Bone marrow (tissue), 2 donors: ENCODE results near the gene RERE.
"Not testable (repeated sequence)": the region's sequence is repeated elsewhere in the genome, so short reads cannot be mapped to it uniquely, and the experiment has no call there.

Experiments used
- DNase-seq, 2 donors: peaks; one replicate each; lab custom pipeline; 2025; lab: John Stamatoyannopoulos, UW

Gene RERE

DNA sequence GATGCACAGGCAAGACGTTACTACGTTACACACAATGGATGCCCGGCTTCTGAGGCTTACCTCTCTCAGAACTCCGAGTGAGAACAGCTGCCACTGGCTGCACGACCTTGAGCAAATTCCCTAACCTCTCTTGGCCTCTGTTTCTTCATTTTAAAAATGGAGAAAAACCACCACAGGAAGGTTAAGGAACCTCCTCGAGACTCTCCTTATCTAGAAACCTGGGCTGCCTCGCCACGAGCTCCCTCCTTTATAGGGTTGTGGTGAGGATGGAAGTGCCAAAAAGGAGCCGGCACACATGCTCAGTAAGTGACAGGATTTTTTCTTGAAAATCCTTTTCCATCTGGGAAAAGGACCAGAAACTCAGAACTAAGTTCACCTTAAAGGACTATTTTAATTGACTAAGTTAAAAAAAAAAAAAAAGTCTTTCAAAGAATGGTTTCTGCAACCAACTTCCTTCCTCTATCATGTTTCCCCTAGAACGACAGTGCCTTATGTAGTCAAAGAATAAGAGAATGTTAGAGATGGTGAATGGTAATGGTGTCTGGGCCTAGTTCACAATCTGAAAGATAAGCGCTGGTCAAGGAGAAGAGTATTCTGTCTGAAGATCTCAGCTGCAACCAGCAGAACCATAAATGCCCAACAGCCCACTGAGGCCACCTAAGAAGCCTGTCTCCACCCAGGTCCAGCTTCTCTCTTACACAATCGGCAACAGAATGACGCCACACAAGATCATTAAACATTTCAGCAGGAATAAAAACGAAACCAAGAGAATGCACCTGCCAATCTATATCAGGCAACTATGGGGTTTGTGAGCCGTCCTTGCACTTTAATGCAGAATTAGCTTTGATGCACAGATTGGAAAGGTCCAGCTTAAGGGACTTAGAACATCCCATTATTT lies 434.6 kb downstream of the RERE start:
- peak in 1 of 2 donors; percentile 48 for DNase-seq

DNA sequence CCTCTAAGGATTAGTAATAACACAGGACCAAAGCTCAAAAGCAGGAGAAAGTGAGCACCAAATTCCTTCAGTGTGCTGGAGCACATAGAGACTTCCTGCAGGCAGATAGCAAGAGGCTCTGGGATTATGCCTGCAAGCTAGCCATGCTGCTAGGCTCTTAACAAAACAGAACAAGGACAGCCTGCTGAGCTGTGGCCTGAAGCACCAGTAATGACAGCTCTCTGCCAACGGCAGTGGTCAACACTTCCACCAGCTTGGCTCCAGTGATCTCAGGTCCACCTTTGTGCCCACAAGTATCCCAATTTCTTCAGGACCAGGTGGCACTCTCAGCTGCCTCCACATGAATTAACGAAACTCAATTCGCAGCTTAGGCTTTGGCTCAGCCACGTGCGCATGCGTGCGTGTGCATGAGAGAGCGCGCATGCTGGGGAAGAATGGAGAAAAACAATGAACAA lies 435.4 kb downstream of the RERE start:
- DNase-seq: no peak

DNA sequence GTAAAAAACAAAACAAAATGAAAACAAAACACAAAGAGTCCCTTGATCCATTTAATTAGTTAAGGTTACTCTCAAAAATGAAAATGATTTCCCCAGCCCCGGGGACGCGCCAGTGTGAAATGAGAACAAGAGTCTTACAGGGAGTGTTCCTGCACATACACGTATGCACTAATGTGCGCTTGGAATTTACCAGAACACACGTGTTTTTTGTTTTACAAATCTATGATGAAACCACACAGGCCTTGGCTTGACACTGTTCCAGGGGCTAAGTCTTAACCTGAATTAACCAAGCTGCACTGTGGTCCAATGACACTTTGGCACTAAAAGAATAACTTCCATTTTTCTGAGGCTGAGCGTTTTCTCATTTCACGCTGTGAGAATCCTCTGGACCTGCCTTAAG lies 435.8 kb downstream of the RERE start:
- no peak for DNase-seq

DNA sequence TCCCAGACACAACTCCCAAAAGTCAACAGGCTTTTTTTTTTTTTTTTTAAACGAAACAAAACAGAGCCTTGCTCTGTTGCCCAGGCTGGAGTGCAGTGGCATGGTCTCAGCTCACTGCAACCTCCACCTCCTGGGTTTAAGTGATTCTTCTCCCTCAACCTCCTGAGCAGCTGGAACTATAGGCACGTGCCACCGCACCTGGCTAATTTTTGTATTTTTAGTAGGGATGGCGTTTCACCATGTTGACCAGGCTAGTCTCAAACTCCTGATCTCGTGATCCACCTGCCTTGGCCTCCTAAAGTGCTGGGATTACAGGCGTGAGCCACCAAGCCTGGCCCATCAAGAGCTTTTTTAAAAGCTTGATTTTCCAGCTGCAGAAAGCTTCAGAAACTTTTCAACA lies 437.1 kb downstream of the RERE start:
- DNase-seq: not testable (repeated sequence)

DNA sequence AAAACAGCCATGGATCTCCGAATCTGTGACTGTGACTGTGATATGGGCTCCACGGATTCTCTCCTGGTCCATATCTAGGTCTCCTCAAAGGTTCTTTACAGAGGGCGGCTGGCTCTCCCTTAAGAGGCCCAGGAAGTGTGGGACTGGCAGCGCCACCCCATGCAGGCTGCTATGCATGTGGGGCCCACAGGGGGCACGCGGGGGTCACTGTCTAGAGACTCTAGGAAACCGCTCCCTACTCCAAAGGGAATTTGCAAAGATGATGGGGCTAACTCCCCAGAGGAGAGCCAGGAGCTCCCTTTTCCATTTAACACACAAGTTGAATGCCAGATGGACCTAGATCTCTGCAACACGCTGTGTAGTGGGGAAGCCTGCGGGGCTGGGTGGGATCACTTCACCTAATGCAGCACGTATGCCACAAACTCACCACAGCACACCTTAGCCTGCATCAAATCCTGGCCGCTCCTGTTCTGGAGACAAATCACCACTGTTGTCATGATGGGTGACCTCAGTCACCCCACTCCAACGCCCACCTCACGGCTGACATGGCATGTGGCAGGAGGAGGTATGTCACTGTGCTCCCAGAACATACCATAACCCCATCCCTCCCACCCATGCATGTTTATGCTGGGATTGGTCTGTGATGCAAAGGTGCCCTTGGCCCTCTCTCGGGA lies 437.8 kb downstream of the RERE start:
- no peak for DNase-seq

DNA sequence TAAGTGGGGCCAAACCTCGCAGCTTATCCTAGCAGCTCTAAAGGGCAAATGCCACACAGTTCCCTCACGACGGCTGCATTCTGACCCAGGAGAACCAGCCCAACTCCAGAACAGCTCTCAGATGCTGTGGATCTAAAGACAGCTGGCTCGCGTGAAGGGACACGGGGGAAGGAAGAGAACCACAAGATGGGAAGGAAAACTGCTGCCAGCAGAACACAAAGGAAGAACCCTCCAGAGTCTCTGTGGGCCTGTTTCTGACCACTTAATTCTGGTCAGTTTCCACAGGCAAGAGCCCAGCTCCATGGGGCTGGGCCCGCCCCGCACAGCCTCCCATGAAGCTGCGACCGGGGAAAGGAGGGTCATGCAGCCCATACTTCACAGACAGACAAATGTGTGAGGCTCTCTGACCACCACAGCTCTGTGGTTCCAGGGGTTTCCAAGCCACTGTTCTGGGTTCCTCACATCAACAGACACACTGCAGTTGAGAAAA lies 438.4 kb downstream of the RERE start:
- no peak for DNase-seq

DNA sequence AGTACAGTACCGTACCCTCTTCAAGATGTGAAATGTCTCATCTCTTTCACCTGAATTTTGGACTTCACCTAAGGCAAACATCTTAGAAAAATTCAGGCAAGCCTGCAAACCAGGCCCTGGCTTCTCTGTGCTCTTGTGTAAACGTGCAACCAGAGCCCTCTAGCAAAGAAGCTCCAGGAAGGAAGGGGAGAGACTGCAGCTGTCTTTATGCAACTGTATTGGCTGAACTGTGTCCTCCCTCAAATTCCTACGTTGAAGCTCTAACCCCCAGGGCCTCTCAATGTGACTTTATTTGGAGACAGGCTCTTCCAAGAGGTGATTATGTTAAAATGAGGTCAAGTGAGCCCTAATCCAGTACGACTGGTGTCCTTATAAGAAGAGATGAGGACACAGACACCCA lies 439.3 kb downstream of the RERE start:
- DNase-seq: peak in 1 of 2 donors; percentile 34

DNA sequence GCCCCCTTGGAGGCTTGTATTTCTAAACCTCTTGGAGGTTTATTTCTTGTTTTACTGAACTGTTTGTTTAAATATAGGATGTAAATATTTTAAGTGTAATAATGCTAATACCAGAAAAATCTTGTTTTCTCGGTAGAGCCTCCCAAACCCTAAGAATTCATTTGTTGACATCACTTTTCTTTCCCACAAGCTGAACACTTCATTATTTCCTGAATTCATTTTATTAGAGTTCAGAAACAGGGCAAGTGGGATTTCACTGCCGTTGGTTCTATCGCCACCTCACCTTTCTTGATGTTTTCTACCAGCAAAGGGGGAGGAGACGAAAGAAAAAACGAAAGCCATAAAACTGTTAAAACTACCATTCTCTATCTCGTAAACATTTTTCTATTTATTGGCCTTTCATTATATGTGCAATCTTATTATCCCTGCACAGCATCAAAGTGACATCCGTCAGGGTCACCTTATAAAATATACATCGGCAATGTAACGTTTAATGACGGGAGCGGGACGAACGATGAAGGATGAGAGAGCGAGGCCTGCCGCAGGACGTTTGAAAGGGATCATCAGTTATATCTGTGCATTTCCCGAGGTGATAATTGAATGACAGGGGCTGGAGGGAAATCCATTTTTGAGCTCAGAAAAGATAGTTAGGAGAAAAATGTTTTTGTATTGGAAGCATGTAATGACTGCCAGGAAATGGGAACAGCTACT lies 440.0 kb downstream of the RERE start:
- DNase-seq: no peak

DNA sequence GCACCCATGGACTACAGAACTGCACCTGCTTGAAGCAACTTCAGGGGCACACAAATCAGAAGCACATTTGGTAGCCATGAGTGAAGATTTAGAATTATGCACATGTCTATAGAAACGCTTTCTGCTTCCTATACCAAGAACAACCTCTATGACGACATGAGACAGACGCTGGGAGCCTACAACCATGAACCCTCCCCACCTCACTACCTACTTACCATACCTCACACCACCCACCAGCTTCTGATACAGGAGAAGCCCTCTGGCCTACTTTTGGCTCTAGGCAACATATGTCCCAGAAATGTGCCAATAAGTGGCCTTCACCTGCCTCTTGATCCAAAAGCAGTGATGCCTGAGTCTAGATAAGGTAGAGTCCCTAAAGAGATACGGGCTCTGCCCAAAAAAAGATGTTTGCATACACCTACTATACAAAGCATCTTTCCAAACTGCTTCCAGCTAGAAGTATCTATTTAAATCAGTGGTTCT lies 441.0 kb downstream of the RERE start:
- DNase-seq: no peak

DNA sequence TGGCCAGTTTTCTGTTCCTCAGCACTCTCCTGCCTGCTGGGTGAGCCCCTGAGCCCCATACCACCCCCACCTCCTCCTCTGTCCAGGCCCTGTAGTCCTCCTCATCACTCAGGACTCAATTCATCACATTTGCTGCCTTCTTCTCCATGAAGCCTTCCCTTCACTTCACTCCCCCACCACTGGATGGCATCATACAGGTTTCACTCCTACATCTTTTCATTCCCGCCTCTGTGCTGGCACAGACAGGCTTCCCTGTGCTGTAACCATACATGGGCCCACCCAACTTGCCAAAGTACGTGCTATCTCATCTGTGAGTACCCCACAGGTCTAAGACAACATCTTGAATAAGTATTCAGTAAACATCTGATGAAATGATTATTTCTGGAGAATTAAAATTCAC lies 442.6 kb downstream of the RERE start:
- peak in 1 of 2 donors; percentile 8 for DNase-seq

DNA sequence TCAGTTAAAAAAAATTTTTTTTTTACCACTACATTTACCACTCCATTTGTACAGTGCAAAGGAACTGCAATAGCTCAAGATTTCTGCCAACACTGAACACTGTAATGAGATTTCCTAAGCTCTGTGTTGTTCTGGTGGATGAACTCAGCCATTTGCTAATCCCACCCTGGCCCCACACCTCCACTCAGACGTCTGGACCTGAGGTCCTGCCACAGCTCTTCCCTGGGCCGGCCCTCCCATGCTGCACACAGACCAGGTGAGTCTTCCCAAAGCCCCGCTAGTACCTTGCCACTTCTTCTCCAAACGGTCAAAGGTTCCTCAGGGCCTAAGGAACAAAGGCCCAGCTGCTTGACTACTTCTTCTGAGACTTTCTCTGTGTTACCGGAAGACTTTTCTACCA lies 443.1 kb downstream of the RERE start:
- no peak for DNase-seq

DNA sequence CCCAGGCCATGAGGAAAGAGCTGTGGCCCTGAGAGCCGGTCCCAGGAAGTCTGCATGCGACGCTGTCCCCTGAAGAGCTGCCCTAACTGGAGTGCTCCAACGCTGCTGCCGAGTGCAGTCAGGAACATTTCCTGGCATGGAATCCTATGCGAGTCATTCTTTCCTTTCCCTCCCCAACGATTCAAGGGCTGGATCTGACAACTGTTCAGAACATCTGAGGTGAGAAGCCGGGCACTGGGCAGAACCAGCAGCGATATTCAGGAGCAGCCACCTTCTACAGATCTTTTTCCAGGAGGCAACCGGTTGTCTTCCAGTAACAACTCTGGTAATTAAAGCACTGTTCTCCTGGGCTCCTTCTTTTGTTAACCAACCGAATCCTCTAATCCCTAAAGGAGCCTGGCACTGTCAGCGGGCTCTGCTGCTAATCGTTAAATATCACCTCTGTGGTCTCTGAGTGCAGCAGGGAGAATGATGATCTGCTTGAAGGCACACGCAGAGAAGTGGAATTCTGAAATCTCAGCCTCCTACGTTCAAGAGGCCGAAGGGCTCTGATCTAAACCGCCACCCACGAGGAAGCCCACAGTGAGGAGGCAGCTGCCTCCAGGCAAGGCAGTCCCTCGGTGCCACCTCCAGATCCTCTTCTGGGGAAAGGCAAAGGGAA lies 443.7 kb downstream of the RERE start:
- DNase-seq: no peak

DNA sequence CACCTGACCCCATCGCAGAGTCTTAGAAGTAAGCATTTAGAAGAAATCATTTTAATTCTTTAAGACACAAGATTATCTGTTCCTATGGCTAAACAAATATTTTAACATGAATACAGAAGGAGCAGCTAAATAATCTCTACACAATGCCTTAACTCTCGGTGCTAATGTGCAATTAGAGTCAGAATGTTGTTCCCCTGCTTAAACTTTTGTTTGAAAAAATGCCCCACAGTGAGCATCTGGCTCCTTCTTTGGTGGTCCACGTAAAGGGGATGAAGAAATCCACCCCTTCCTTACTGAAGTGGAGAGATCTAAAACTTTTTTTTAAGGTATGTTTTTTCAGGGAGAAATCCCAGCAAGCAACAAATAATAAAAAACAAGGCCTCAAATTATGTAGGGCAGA lies 444.3 kb downstream of the RERE start:
- no peak for DNase-seq

DNA sequence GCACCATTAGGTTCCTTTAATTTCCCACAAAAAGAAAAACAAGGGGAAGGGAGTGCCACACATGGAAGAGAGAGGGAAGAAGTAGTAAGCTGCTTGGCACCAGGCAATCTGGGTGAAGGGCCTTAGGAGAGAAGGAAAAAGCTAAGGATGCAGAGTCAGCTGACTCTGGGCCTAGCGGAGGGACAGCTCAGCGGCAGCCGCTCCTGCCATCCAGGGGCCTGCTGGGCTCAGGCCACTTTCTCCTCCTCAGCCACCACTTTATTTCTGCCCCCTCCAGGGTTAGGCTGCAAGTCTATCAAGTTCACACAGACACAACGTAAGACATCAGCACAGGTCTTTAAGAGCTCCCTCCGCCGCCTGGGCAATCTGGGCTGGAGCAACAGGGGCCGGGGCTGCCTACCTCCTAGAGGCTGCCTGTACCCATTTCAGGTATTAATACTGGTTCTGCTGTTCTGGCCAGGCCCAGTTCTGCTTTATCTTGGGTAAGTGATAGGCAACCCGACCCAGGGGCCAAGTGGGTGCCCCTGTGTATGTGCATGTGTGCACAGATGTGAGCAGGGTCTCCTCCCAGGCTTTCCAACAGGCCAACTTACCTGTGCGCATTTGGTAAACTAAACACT lies 446.0 kb downstream of the RERE start:
- no peak for DNase-seq

DNA sequence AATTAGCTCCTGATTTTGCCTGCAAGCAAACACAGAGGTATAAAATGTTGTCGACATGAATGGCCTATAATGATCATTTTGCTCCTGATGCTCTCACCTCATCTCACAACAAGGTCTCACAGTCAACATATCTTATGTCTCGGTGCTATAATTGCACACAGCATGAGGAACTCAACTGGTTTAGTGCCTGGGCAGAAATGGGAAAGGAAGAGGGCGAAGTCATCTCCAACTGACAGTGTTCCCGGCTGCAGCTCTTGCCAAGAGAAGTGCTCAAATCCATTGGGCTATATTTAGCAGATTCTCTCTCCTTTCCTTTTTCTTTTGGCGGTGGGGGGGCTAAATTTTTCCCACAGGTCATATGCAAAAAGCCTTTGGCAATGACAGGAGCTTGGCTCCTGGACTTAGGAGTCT lies 446.5 kb downstream of the RERE start:
- no peak for DNase-seq

DNA sequence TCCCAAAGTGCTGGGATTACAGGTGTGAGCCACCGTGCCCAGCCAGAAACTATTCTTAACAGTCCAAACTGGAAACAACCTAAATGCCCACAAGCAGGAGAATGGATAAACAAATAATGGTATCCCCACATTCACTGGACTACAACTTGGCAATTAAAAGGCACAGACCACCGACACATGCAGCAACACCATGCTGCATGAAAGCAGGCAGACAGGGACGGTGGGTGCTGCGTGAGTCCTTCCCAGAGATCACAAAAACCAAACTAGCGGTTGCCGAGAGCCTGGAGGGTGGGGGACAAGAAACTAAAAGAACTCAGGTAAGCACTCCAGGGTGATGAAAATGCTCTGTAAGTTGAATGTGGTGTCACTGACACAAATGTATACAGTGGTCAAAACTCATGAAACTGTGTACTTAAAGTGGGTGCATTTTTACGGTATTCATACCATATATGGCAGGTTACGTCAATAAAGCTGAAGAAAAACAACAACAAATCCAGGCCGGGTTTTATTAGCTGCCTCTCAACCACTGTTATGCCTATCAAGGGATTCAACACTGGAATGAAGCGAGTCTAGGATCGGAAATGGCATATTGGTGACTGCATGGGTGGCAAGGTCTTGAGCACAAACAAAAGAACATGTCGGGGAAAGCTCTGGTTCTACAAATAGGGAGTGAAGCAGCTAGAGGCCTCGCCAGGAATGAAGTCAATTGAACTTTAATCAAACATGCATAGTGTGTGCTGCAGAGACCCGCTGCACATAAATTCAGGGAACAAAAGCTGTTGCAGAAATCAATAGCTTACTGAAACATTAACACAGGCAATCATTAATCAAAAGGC lies 447.2 kb downstream of the RERE start:
- no peak for DNase-seq

DNA sequence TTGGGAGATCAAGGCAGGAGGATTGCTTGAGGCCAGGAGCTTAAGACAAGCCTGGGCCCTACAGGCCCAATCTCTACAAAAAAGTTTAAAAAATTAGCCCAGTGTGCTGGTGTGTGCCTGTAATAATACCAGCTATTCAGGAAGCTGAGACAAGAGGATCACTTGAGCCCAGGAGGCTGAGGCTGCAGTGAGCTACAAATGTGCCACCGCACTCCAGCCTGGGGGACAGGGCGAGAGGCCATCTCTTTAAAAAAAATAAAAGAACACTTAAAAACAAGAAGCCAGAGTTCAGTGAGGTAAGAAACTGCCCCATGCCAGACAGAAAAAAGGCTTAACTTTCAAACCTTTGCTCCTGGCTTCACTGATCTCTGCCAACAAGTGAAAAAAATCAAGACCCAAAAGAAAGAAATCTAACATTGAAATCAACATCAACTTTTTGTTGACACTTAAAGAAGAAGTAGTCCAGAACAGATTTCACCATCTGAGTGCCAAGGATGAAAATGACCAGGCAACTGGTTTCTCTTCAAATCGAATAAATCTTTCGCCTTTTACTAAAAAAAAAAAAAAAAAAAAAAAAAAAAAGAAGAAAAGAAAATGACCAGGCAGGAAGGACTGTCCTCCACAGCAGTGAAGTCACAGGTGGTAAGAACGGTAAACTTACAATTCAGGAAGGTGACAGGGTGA lies 448.3 kb downstream of the RERE start:
- no peak for DNase-seq

DNA sequence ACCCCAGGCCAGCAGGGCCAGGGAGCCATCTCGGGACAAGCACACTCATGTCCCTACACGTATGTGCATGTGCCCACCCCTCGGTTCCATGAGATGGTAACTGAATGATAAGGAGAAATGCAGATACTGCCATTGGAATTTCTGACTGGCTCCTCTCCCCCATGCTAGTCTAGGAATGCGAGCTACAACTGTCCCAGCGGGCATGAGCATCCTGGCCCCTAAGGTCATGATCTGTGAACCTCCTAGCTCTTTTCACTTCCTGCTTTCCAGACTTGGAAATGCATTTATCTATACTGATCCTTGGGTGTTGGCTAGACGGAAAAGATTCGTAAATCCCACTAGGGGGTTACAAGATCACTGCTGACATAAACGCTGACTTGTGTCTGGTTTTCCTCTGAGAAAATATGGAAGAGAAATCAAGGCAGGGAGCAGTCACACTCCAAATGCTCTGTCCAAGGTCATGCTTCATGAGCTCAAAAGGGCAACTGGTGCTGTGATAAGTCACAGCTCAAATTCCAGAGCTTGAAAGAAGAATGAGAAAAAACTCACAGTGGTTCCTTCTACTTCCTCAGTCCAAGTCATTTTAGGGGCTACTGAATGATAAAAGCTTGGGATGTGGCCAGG lies 449.8 kb downstream of the RERE start:
- DNase-seq: no peak

DNA sequence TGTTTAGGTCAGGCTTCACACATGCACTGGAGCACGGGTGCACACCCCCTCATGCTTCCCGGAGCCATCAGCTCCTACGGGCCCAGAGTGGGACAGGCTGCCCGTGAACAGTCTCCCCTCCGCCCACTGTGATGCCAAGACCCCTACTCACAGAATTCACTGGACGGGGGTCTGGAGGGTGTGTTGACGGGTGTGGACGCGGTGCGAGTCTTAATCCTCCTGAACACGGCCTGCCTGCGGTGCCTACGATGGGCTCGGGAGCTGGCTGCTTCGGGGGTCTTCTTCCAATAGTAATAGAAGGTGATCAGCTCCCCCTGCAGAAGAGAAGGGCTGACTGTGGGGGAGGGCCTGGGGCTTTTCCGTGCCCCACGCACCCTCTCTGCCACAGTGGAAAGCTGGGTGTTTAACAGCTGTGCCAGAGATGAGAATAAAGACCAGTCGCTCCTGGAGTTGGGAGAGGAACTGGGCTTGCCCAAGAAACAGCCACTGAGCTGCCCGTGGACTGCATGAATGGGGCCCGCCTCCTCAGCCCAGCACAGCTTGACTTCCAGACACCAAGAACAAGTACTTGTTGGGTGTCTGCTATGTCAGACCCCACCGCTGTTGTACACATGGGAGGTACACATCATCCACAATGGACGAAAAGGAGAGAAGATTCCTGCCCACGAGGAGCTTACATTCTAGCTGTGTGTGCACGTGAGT lies 451.6 kb downstream of the RERE start:
- no peak for DNase-seq
